Skin of body (tissue), 2 donors: ENCODE measurements around the gene GABBR2. TPM values are rescaled to one million over a fixed set of nuclear protein-coding genes. Genes with fewer than 3 reads are reported as not detected.

Experiments
- DNase-seq: peaks from one replicate; lab custom pipeline; 2025; lab: John Stamatoyannopoulos, UW
- total RNA-seq: library from RNA; depleted of rRNA; stranded (reverse); fragments of >200 nt; gene quantifications from one replicate; pipeline ENCODE4 v1.2.3, GENCODE V29; 2014

GABBR2 gene
- total RNA-seq, 1 donor from 2014 or later: 0.39 TPM

GRCh38 chr9:98444601-98445000, 264.1 kb downstream of the GABBR2 start:
- DNase-seq: no peak

DNA sequence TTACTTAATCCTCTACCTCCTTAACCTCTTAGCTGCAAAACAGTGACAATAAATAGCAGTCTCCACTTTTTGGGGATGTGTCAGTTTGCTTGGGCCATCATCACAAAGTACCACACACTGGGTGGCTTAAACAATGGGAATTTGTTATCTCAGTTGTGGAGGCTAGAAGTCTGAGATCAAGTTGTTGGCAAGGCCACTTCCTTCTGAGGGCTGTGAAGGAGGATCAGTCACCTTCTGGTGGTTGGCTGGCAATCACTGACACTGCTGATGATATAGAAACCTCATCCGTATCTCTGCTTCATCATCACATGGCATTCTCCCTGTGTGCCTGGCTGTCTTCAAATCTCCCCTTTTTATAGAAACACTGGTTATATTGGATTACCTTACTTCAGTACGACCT, 266.2 kb downstream of the GABBR2 start:
- no peak for DNase-seq

DNA sequence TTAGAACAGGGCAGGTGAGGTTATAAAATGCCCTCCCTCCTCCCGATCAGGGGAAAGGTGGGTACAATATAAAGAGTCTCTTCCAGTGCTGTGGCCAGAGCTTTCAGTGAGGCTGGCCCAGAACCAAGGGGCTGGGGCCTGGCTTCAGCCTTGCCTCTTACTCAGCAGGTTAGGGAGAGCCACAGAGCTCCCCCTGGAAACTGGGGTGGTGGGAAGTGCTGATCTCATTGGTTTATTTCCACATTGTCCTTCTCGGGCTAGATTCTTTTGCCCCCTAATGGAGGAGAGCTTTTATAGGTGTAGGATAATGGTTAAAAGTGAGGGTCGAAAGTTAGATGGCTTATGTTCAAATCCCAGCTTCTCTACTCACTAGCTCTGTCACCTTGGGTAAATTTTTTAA, 266.6 kb downstream of the GABBR2 start:
- DNase-seq: no peak

- no peak for DNase-seq
Observed at GRCh38 chr9:98438666-98439065, 270.1 kb downstream of the GABBR2 start.

GRCh38 chr9:98437458-98438034, 271.2 kb downstream of the GABBR2 start:
- no peak for DNase-seq

GRCh38 chr9:98432960-98433359, 275.8 kb downstream of the GABBR2 start:
- DNase-seq: no peak

- no peak for DNase-seq
Observed at GRCh38 chr9:98432134-98432533, 276.6 kb downstream of the GABBR2 start.

DNA sequence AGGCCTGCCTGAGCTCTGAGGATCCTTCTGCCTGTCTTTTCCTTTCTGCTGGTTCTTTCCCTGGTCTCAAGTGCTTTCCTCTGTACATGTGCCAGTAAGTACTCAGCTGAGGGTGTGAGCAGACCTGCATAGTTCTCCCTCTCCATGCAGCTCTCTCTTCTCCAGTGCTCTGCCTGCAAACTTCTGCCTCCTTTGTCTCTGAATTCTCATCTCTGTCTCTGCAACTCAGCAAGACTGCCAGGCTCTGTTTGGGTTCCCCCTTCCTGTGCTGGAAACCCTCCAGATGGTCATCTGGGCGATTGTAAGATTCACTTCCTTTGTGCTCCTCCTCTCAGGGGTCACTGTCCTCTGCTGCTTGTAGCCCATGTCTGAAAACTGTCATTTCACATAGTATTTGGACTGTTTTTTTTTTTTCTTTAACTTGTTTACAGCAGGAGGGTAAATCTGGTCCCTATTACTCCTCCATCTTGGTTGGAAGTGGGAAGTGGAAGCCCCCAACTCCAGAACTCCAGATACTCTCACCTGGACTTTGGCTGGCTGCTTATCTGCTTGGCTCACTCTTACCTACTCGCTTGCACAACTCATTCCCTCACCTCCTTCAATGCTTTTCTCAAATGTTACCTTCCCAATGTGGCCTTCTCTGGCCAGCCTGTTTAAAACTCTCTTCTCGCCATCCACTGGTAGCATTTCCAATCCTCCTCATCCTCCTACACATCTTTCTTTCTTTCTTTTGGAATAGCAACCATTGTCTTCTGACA, 278.0 kb downstream of the GABBR2 start:
- DNase-seq: no peak

GRCh38 chr9:98429613-98430012, 279.1 kb downstream of the GABBR2 start:
- DNase-seq: no peak

GRCh38 chr9:98428454-98428853, 280.3 kb downstream of the GABBR2 start:
- DNase-seq: no peak

DNA sequence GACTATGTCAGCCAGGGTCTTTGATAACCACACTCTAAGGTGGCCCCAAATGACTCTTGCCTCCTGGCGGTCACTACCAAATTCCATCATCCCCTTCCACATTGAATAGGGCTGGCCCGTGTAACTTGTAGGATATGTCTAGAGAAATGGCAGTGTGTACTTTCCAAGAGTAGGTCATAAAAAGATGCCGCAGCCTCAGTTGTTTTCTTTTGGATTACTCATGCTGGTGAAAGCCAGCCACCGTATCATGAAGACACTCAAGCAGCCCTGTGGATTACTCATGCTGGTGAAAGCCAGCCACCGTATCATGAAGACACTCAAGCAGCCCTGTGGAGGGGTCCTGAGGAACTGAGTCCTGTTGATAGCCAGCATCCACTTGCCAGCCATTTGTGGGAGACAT, 281.2 kb downstream of the GABBR2 start:
- DNase-seq: no peak

DNA sequence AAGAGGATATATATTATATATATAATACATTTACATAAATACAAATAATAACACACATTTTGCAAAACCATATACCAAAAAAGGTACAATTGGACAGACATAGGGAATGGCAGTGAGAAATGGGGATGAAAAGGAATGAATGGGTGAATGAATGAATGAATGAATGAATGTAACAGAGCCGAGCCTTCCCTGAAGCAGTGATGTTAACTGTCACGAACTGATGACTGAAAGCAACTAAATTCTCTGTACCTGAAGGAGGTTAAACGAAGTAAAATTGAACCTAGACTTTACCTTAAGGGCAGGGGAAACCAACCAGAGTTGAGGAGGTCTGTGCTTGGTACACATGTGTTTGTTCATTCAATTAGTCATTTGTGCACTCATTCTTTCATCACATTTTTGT, 283.7 kb downstream of the GABBR2 start:
- DNase-seq: no peak

DNA sequence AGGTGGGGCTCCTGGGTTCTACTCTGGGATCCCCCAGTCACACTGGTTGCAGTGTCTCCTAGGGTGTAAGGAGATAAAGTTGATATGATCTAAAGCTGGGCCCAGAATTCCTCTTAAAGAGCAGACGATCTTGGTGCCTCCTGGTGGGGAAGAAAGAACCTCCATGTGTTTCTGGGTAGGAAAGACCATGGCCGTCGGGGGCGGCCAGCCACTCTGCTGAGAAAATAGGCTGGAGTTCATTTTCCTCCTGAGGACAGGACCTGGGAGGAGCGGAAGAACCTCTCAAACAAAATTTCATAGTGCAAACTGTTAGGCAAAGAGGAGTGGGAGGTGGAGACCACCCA, 289.5 kb downstream of the GABBR2 start:
- DNase-seq: no peak

GRCh38 chr9:98418578-98419259, 290.0 kb downstream of the GABBR2 start:
- no peak for DNase-seq

GRCh38 chr9:98416294-98417248, 292.2 kb downstream of the GABBR2 start:
- DNase-seq: no peak

GRCh38 chr9:98415782-98416181, 293.0 kb downstream of the GABBR2 start:
- no peak for DNase-seq

DNA sequence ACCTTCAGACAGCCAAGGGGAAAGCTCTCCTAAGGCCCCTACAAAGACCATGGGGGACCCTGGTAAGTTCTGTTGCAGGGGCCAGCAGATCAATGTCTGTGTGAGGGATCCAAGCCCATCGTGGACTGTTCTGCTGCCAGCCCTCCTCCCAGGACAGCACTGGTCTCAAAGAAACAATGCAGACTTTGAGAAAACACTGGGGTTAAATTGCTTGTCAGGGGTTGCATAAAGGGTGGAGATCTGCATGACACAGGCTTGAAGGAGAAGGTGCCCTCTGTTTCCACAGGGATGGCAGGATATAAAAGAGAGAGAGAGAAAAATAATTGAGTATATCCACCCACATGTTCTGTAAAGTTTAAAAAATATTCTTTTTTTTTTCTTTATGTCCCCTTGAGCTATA, 295.7 kb downstream of the GABBR2 start:
- DNase-seq: no peak

DNA sequence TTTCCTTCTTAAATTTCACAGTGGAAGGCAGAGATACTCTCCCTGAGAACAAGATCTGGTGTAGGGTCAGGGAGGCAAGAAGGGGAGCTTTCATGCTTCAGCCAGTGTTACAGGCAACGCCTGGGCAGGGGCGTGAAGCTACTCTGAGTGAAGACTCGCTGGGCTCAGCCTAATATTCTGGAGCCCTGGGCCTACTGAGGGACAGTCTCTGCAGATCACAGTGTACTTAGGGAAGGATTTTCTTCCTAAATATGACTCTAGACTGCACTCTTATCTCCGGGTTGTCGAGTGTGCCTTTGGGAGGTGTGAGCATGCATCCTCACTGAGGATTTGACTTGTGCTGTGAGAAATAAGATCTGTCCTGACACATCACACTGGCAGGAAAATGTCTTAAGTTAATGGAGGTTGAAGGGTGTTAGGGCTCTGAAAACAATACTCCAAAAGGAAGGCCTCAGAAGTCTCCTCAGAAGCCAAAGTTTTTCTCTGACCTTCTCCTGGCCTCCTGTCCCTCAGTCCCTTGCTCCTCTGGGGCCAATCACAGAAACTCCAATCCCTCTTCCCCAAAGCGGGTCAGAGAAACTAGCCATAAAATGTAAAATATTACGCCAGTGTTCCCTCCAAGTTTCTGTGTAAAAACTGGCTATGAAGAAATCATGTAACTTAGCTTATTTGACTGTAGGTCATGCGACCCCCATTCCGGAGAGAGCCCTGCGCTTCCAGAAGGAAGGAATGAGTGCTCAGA, 296.5 kb downstream of the GABBR2 start:
- DNase-seq: no peak

- peak; percentile 74 for DNase-seq
Observed at GRCh38 chr9:98410185-98410697, 298.5 kb downstream of the GABBR2 start.

DNA sequence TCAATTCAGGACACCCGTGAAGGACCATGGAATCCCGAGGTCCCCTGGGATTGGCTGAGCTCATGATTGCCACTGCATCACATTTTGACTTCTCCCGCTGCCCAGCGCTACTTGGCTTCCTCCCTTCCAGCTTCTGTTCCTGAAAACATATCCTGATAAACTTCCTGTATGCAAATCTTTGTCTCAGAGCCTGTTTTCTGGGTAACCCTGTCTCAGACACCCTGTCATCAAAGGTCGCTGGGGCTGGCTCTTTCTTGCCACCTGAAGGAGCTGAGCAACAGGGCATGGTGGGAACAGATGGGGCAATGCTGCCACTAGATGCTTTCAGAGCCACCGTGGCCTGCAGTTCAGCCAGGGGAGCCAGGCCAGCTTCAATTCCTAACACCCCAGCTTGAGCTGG, 299.0 kb downstream of the GABBR2 start:
- no peak for DNase-seq

DNA sequence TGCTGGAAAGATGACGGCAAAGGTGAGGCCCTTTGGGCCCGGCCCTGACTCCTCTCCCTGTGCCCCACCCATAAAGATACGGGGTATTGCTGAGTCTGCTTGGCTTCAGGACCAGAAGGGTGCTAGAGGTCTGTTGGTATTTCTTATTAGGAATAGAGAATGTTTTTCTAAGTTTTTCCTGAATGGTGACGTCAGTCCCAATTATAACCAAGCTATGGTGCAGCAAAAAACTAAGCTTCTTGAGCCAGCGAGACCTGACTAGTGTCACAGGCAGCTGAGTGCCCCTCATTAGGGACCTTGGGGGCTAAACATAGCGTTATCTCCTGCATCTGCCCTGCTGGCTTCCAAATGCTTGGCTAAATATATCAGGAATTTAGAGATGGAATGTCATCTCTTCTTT, 302.3 kb downstream of the GABBR2 start:
- no peak for DNase-seq
